HG02884 (cell line): ENCODE results near the gene CNN3.
A peak's percentile ranks its signal among the peaks of the same experiment; 100 is the strongest.

Experiments used
- ATAC-seq: cut with Tn5 transposase; IDR thresholded peaks from one replicate; pipeline ENCODE4 v1.9.1; 2021; ENCODE audit warnings: mild to moderate bottlenecking, moderate library complexity; ENCODE audit not compliant: unreplicated experiment

Gene CNN3

GRCh38 chr1:94859174-94859573 is 67.7 kb downstream of the CNN3 start:
- no peak for ATAC-seq

DNA sequence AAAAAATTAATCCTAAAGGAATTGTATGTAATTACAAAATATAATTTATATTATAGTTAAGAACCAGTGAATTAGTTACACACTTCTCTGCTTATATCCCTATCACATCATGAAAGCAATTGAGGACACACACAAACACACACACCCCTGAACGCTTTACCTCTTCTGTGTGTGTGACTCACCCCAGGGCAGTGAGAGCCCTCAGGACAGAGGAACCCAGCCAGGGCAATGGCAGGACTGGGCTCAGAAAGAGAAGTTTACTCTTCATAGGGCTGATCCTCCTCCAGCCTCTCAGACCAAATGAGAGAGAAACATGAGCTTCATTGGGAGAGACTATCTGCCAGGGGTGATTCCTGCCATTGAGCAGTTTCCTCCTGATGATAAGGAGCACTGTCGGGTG is 68.6 kb downstream of the CNN3 start:
- no peak for ATAC-seq

- no peak for ATAC-seq
Observed at GRCh38 chr1:94856868-94857267, 70.0 kb downstream of the CNN3 start.

GRCh38 chr1:94856004-94856403 is 70.9 kb downstream of the CNN3 start:
- ATAC-seq: no peak

DNA sequence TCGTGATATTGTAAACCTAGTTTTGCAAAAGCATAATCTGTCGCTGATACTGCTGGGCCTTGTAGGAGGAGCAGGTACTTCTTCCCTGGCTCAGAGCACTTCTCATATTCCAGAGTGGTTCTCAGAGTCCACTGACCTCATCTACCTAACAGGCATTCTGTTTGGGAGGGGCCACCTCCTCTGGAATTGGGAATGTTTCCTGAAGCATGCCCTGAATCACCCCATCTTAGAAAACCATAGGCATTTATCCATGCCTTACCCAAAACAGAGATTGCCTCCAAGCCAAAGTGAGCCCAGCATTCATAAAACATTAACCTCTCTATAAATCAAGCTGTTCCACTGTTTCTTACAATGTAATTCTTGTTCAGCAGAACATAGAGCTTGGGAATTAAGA is 71.6 kb downstream of the CNN3 start:
- no peak for ATAC-seq

- ATAC-seq: peak; percentile 98
Observed at GRCh38 chr1:94854458-94855306, 72.2 kb downstream of the CNN3 start.

DNA sequence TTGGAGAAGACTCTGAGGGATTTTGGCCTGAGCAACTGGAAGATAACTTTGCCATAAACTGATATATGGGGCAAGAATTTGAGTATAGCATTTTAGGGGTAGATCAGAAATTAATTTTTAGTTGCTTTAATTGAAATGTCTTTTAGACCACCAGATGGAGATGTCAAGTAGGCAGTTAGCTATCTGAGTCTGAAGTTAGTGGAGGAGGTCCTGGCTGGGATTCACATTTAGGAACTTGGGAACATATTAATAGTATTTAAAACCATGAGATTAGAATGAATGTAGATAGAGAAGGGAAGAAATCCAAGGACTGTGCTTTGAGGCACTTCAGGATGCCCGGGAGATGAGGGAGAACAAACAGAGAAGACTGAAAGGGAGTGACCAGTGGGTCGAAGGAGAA is 74.1 kb downstream of the CNN3 start:
- ATAC-seq: no peak

DNA sequence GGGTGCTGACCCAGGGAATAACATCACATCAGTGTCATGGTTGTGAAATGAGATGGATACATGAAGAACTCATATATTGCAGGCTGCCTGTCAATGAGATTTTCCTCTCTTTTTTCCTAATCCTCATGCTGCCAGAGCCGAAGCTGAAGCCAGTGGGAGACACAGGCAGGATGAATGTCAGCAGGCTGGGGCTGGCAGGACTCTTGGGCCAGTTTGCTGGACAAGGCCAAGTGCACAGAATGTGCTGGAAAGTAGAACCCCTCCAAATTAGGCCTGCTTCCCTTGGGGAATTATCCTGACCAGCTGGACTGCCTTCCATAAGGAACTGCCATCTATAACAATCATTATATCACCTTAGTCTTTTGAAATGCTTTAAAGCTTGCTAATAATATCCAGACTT is 75.3 kb downstream of the CNN3 start:
- no peak for ATAC-seq
